Lung microvascular endothelial cell (primary cell): ENCODE data around the gene FCF1. TPM values are rescaled to one million over a fixed set of nuclear protein-coding genes. Genes with fewer than 3 reads are reported as not detected.

ENCODE experiments used
- DNase-seq, 2 donors: peaks; one replicate each; pipeline versions ENCODE4 v3.0.0 to v3.0.0-alpha.2; 2010; ENCODE audit warnings: low read depth in 2 of 2
- total RNA-seq: library from RNA; depleted of rRNA; stranded (reverse); fragments of >200 nt; gene quantifications from 2 replicates; pipeline ENCODE4 v1.2.1, GENCODE V29; 2014

FCF1 gene
- total RNA-seq, 1 donor from 2014 or later = 12.9 TPM

DNA sequence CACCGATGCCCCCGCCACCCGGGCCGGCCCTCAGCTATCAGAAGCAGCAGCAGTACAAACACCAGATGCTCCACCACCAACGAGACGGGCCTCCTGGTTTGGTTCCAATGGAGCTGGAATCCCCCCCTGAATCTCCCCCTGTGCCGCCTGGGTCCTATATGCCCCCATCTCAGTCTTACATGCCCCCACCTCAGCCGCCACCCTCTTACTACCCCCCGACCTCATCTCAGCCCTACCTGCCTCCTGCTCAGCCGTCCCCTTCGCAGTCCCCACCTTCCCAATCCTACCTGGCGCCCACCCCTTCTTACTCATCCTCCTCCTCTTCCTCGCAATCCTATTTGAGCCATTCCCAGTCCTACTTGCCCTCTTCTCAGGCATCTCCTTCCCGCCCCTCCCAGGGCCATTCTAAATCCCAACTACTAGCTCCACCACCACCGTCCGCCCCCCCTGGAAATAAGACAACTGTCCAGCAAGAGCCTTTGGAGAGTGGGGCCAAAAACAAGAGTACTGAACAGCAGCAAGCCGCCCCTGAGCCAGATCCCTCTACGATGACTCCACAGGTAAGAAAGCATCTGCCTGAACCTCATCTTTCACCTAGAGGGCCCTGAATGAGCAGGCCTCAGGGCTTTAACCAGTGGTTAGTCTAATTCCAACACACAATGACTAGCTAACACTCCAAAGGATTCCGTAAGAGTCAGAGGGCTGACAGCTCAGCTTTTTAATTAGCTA, 51.0 kb downstream of the FCF1 start:
- DNase-seq = peak; percentile 15 to 33

DNA sequence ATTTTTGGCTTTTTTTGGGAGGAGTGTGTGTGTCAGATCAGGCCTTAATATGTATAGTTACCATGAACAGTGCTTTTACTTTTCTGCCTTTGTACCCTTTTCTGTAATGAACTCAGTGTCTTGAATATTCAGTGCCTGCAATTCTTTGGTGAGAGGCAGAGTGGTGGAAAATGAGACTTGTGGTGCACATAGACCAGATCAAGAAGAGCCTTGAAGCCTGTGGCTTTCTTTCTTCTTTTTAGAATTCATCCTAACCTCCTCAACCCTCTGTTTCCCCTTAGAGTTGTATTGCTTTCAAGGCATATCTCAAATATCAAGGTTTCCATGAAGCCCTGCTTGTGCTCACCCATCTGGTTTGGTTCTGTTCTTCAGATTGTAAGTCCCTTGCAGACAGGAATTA, 52.8 kb downstream of the FCF1 start:
- DNase-seq = no peak

DNA sequence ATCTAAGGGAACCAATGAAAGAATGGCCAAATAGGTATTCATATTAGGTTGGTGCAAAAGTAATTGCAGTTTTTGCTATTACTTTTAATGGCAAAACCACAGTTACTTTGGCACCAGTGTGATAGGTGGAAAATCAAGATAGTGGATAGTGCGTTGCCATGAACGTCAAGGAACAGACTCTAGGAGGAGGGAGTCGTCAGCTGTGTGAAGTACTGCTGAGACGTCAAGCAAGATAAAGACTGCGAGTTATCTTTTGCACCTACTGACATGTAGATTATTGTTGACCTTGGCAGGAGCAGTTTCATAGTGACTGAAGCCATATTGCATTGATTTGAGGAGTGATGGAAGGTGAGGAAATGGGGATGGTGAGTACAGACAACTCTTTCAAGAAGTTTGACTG, 58.5 kb downstream of the FCF1 start:
- DNase-seq = no peak

DNA sequence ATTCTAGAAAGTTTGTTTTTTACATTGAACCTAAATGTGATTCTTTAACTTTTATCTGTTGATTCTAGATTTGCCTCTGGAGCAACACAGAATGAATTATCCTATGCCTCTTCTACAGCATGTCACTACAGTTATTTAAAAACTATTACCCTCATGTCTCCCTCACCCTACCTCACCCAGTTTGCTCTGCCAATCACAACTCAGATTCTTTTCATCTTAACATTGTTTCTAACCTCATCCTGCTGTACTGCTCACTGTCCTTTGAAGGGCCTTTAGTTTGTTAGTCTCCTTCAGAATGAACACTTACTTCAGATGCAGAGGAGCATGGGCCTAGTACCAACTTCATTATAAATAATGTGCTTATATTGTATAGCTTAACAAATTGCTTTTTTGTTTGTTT, 71.7 kb downstream of the FCF1 start:
- DNase-seq = no peak

DNA sequence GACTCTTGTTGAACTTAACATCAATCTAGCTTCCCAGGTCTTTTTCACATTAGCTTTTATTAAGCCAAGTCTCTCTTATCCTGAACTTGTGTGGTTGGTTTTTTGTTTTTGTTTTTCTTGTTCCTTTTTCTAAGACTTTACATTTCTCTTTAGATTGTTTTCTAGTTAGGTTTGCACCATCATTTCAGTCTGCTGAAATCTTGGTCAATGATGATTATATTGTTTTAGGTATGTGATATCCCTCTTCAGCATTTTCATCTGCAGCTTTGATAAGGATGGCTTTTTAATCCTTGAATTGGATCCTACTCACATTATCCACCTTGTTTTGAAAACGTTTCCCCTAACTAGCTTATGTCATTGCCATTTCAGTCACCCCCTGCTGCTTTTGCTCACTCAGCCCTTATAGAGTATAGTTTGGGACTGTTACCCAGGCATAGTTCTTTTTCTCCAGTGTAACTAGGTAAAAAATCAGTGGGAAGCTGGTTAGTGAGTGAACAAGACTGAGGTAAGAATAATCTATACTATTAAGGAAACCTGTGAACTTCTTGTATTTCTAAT, 72.2 kb downstream of the FCF1 start:
- no peak for DNase-seq

DNA sequence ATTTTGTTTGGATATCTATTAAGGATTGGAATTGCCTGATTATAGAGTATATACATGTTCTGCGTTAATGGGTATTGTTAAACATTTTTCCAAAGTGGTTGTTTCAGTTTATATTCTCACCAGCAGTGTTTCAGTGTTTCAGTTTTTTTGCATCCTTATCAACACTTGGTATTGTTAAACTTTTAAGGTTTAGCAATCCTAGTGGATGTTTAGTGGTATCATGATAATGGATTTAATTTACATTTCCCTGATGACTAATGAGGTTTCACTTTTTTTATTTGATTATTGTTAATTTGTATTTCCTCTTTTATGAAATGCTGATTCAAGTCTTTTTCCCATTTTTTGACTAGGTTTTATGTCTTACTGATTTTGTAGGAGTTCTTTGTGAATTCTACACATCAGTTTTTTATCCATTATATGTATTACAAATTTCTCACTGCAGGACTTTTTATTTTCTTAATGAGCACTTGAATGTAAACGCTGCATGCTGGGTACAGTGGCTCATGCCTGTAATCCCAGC, 73.9 kb downstream of the FCF1 start:
- no peak for DNase-seq

Other genes with a start within 250 kb of the FCF1 start
- 153 and 244 TPM in 2 replicates for gene NPC2, start 219.8 kb upstream of the FCF1 start, total RNA-seq
- 8.5 and 9.2 TPM in 2 replicates for gene ISCA2, start 219.4 kb upstream of the FCF1 start, total RNA-seq
- gene LTBP2, start 100.9 kb upstream of the FCF1 start, total RNA-seq = 6.2 and 44.9 TPM in 2 replicates
- gene AREL1, start 64 bp upstream of the FCF1 start, total RNA-seq = 26.8 and 27.4 TPM in 2 replicates
- 12.9 and 18.3 TPM in 2 replicates for gene YLPM1, start 50.2 kb downstream of the FCF1 start, total RNA-seq
- not detected in 2 replicates for gene PROX2, start 163.0 kb downstream of the FCF1 start, total RNA-seq
- 35.3 and 35.7 TPM in 2 replicates for gene DLST, start 168.8 kb downstream of the FCF1 start, total RNA-seq
- 4.4 and 6.2 TPM in 2 replicates for gene RPS6KL1, start 210.1 kb downstream of the FCF1 start, total RNA-seq
- 20.2 and 92.0 TPM in 2 replicates for gene PGF, start 242.5 kb downstream of the FCF1 start, total RNA-seq